ENCODE measurements around the gene KLHL29.

DNA sequence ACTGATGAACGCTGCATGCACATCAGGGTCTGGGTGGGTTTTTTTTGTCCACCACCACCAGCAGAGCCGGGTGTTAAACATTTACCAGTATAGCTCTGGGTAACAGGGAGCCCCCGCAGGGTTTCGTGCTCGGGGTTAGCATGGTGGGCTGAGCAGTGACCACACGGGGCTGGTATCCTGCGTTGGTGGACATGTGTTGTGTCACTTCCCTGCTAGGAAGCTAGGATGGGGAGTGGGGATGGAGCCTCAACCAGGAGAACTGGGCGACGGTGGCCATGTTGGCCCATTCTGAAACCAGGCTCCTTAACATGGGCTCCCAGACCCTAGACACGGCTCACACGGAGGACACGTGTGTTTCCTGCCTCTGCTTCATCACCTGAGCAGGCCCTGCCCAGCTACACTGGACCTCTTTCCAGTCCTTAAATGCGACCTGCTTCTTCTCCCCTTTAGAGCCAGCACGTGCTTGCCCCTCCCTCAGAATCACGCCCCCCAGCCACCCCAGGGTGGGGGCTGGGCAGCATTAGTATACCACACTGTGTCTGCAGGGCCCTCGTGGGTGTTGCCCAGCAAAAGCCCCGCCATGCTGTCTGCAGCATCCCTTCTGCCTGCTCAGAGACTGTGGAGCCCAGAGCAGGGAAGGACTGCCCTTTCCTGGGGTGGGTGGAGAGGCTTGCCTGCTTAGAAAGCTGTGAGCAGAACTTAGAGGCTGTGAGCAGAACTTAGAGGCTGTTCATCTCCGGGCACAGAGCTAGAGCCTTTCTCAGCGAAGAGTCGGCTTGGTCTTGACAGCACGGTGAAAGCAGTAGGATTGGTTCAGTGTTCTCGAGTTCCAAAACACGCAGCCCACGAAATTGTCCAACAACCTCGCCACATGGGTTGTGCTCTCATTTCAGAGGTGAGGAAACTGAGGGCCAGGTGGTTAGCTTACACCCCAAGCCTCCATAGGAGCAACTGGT lies 142.1 kb downstream of the KLHL29 start:
- TF ChIP-seq SMC3 (conservative IDR thresholded peaks at IDR 0.05; ENCODE audit: poor library complexity), result no peak
- no peak for TF ChIP-seq MXI1 (conservative IDR thresholded peaks at IDR 0.05; ENCODE audit: poor library complexity, severe bottlenecking)
- no peak for TF ChIP-seq CTCF (IDR thresholded peaks at IDR 0.05; ENCODE audit: poor library complexity, severe bottlenecking)
- no peak for TF ChIP-seq EP300 (conservative IDR thresholded peaks at IDR 0.05; ENCODE audit: poor library complexity, severe bottlenecking)
- TF ChIP-seq EZH2 (IDR thresholded peaks at IDR 0.05; ENCODE audit: borderline replicate concordance, insufficient read depth, low read length, poor library complexity, severe bottlenecking), result no peak
- TF ChIP-seq POLR2AphosphoS5 (IDR thresholded peaks at IDR 0.05), result no peak
